Neuronal stem cell (in vitro differentiated cells): Measurements from ENCODE around the gene SPARC.

Experiments
- DNase-seq: peaks from one replicate; pipeline ENCODE4 v3.0.0-alpha.2; 2013; ENCODE audit warnings: low spot score
- H2AFZ ChIP-seq: one replicate; pipeline ENCODE4 v1.6.1; 2013; ENCODE audit warnings: mild to moderate bottlenecking, low read length, inconsistent platforms
- H2AK5ac ChIP-seq: 2 replicates; pipeline ENCODE4 v1.6.1; 2013; ENCODE audit warnings: low read depth, mild to moderate bottlenecking, inconsistent platforms, low read length, moderate library complexity, mixed read lengths
- H2BK120ac ChIP-seq: 2 replicates; pipeline ENCODE4 v1.6.1; 2013; ENCODE audit warnings: low read depth, mild to moderate bottlenecking, inconsistent platforms, low read length, moderate library complexity, mixed read lengths
- H2BK12ac ChIP-seq: one replicate; pipeline ENCODE4 v1.6.1; 2013; ENCODE audit warnings: low read length, inconsistent platforms
- H2BK15ac ChIP-seq: 2 replicates; pipeline ENCODE4 v1.6.1; 2013; ENCODE audit warnings: mild to moderate bottlenecking, low read length, inconsistent platforms, mixed read lengths
- H2BK5ac ChIP-seq: one replicate; pipeline ENCODE4 v1.6.1; 2013; ENCODE audit warnings: inconsistent platforms, mild to moderate bottlenecking, low read length, moderate library complexity
- H3K14ac ChIP-seq: one replicate; pipeline ENCODE4 v1.6.1; 2013; ENCODE audit warnings: low read length, inconsistent platforms
- H3K18ac ChIP-seq: 2 replicates; pipeline ENCODE4 v1.6.1; 2013; ENCODE audit warnings: low read length, inconsistent platforms
- H3K23ac ChIP-seq: 2 replicates; pipeline ENCODE4 v1.6.1; 2013; ENCODE audit warnings: low read depth, mild to moderate bottlenecking, mixed read lengths, low read length, inconsistent platforms; ENCODE audit not compliant: poor library complexity
- H3K27ac ChIP-seq: replicated peaks from 3 replicates; pipeline ENCODE4 v1.5.1; 2013; ENCODE audit warnings: low read length, inconsistent platforms
- H3K27me3 ChIP-seq, 3 experiments: 2 replicates each; pipeline ENCODE4 v1.6.1; 2013; ENCODE audit warnings: low read length in 3 of 3, mild to moderate bottlenecking in 2 of 3, inconsistent platforms in 1 of 3, low read depth in 1 of 3, mixed read lengths in 1 of 3, moderate library complexity in 1 of 3; ENCODE audit not compliant: control insufficient read depth in 3 of 3, insufficient read depth in 3 of 3
- H3K36me3 ChIP-seq, 2 donors: replicated peaks in 1 of 2; 2 replicates each; pipeline ENCODE4 v1.6.1; 2013; ENCODE audit warnings: low read length in 2 of 2; ENCODE audit not compliant: control insufficient read depth in 2 of 2, insufficient read depth in 2 of 2
- H3K4ac ChIP-seq: 2 replicates; pipeline ENCODE4 v1.6.1; 2013; ENCODE audit warnings: inconsistent platforms, mild to moderate bottlenecking, low read length, moderate library complexity
- H3K4me1 ChIP-seq, 2 donors: 1 replicate in 1 of 2; 2 replicates in 1 of 2; pipeline ENCODE4 v1.6.1; 2013; ENCODE audit warnings: low read length in 2 of 2, low read depth in 1 of 2; ENCODE audit not compliant: control insufficient read depth in 2 of 2, insufficient read depth in 1 of 2
- H3K4me2 ChIP-seq: one replicate; pipeline ENCODE4 v1.6.1; 2013; ENCODE audit warnings: mild to moderate bottlenecking, low read length, inconsistent platforms; ENCODE audit not compliant: insufficient read depth, poor library complexity, severe bottlenecking
- H3K4me3 ChIP-seq, 2 donors: 2 replicates each; pipeline ENCODE4 v1.5.1; 2013; ENCODE audit warnings: low read length in 2 of 2, mild to moderate bottlenecking in 2 of 2, inconsistent platforms in 1 of 2, moderate library complexity in 1 of 2
- H3K79me1 ChIP-seq: one replicate; pipeline ENCODE4 v1.6.1; 2013; ENCODE audit warnings: low read depth, mild to moderate bottlenecking, inconsistent platforms, low read length, moderate library complexity
- H3K9ac ChIP-seq: one replicate; pipeline ENCODE4 v1.6.1; 2013; ENCODE audit warnings: mild to moderate bottlenecking, low read depth, low read length, inconsistent platforms; ENCODE audit not compliant: poor library complexity
- H3K9me3 ChIP-seq, 2 donors: replicated peaks in 1 of 2; 2 replicates each; pipeline versions ENCODE3 to v1.6.1; 2013; ENCODE audit warnings: low read length in 2 of 2, mild to moderate bottlenecking in 2 of 2, inconsistent platforms in 1 of 2, low read depth in 1 of 2, mixed read lengths in 1 of 2, moderate library complexity in 1 of 2; ENCODE audit not compliant: control insufficient read depth in 2 of 2, insufficient read depth in 1 of 2
- H4K8ac ChIP-seq: one replicate; pipeline ENCODE4 v1.6.1; 2013; ENCODE audit warnings: low read depth, mild to moderate bottlenecking, inconsistent platforms, low read length, moderate library complexity
- H4K91ac ChIP-seq: one replicate; pipeline ENCODE4 v1.6.1; 2013; ENCODE audit warnings: low read length, low read depth, mild to moderate bottlenecking, inconsistent platforms; ENCODE audit not compliant: poor library complexity
- WGBS, 2 donors: extraction: QIAGEN DNeasy Blood & Tissue Kit; methylation state at CpG; one replicate each; pipeline ENCODE4 v1.1.7; 2013; ENCODE audit warnings: missing lambda C conversion rate in 2 of 2, mixed read lengths in 1 of 2; ENCODE audit not compliant: insufficient read length in 2 of 2, insufficient replicate concordance in 1 of 2; ENCODE audit errors: extremely low coverage in 2 of 2; 5-methylcytosine and 5-hydroxymethylcytosine counted together

SPARC gene

GRCh38 chr5:151651997-151652645 lies 34.6 kb downstream of the SPARC start:
- Histone ChIP-seq H2BK12ac (no peak overlapping the region), H2AFZ (peak overlapping the region; percentile 26), H3K4me2 (no peak overlapping the region), H4K91ac (no peak overlapping the region), H2BK15ac (no peak overlapping the region), H3K79me1 (no peaks in the 10 kb centered on the region), H3K4me3 (no peak overlapping the region), H3K4ac (no peak overlapping the region), H3K36me3 (no peaks in the 10 kb centered on the region), H3K9me3 (no peaks in the 10 kb centered on the region), H3K4me1 (peaks cover 0 to 8% of the 10 kb centered on the region in 2 donors), H2BK5ac (no peak overlapping the region), H4K8ac (no peak overlapping the region), H3K27ac (no peak overlapping the region), H2AK5ac (no peak overlapping the region), H3K18ac (no peak overlapping the region), H3K23ac (no peak overlapping the region), H3K27me3 (peaks cover 0 to 25% (median 0%) of the 10 kb centered on the region in 3 experiments), H2BK120ac (no peak overlapping the region), H3K9ac (no peak overlapping the region), H3K14ac (no peak overlapping the region)
- WGBS, 2 donors: no CpG with 5 or more reads among the region's 6 CpGs
- DNase-seq: peak; percentile 81

- Histone ChIP-seq H3K9ac (no peak overlapping the region), H2BK12ac (no peak overlapping the region), H3K4me3 (no peak overlapping the region), H4K8ac (no peak overlapping the region), H2BK15ac (no peak overlapping the region), H2AFZ (no peak overlapping the region), H2BK120ac (no peak overlapping the region), H3K9me3 (no peaks in the 10 kb centered on the region), H3K23ac (no peak overlapping the region), H3K14ac (no peak overlapping the region), H3K79me1 (no peaks in the 10 kb centered on the region), H3K4me1 (peaks cover 0 to 8% of the 10 kb centered on the region in 2 donors), H3K27me3 (peaks cover 0 to 21% (median 0%) of the 10 kb centered on the region in 3 experiments), H4K91ac (no peak overlapping the region), H3K4me2 (no peak overlapping the region), H2BK5ac (no peak overlapping the region), H3K36me3 (no peaks in the 10 kb centered on the region), H3K27ac (no peak overlapping the region), H2AK5ac (peak overlapping the region; percentile 2), H3K4ac (no peak overlapping the region), H3K18ac (no peak overlapping the region)
- WGBS, 2 donors: no CpG with 5 or more reads among the region's 7 CpGs
- no peak for DNase-seq
Measured at GRCh38 chr5:151648988-151649387, 37.7 kb downstream of the SPARC start.

- Histone ChIP-seq H2AFZ (no peak overlapping the region), H2BK120ac (no peak overlapping the region), H3K79me1 (no peaks in the 10 kb centered on the region), H2BK12ac (no peak overlapping the region), H3K18ac (no peak overlapping the region), H3K9ac (no peak overlapping the region), H2AK5ac (no peak overlapping the region), H3K23ac (no peak overlapping the region), H4K8ac (no peak overlapping the region), H3K14ac (no peak overlapping the region), H3K4me1 (peaks cover 0 to 8% of the 10 kb centered on the region in 2 donors), H2BK5ac (no peak overlapping the region), H4K91ac (no peak overlapping the region), H3K4me3 (no peak overlapping the region), H3K4me2 (no peak overlapping the region), H3K27ac (no peak overlapping the region), H3K9me3 (no peaks in the 10 kb centered on the region), H3K4ac (no peak overlapping the region), H2BK15ac (no peak overlapping the region), H3K36me3 (no peaks in the 10 kb centered on the region), H3K27me3 (peaks cover 0 to 17% (median 0%) of the 10 kb centered on the region in 3 experiments)
- DNase-seq: no peak
- WGBS, 2 donors: no CpG with 5 or more reads among the region's 2 CpGs
Measured at GRCh38 chr5:151648089-151648488, 38.6 kb downstream of the SPARC start.

GRCh38 chr5:151647320-151647861 lies 39.3 kb downstream of the SPARC start:
- H3K4ac ChIP-seq: no peak overlapping the region
- H3K4me1 ChIP-seq: peaks cover 0 to 8% of the 10 kb centered on the region in 2 donors
- H2AK5ac ChIP-seq: no peak overlapping the region
- peaks cover 0 to 11% (median 0%) of the 10 kb centered on the region in 3 experiments for H3K27me3 ChIP-seq
- no peak for DNase-seq
- no peaks in the 10 kb centered on the region for H3K79me1 ChIP-seq
- no peak overlapping the region for H4K91ac ChIP-seq
- H2AFZ ChIP-seq: no peak overlapping the region
- no CpG with 5 or more reads among the region's 5 CpGs for WGBS, 2 donors
- H2BK12ac ChIP-seq: no peak overlapping the region
- no peak overlapping the region for H2BK120ac ChIP-seq
- no peak overlapping the region for H3K18ac ChIP-seq
- H3K36me3 ChIP-seq: no peaks in the 10 kb centered on the region
- H3K14ac ChIP-seq: no peak overlapping the region
- no peak overlapping the region for H3K23ac ChIP-seq
- H3K9ac ChIP-seq: no peak overlapping the region
- H3K4me3 ChIP-seq: no peak overlapping the region
- H2BK5ac ChIP-seq: no peak overlapping the region
- H3K9me3 ChIP-seq: no peaks in the 10 kb centered on the region
- no peak overlapping the region for H2BK15ac ChIP-seq
- H3K27ac ChIP-seq: no peak overlapping the region
- no peak overlapping the region for H3K4me2 ChIP-seq
- no peak overlapping the region for H4K8ac ChIP-seq
